H1 (cell line): Measurements from ENCODE around the gene ADGRL4. TPM values are rescaled to one million over a fixed set of nuclear protein-coding genes. Genes with fewer than 3 reads are reported as not detected.

ENCODE experiments used
- CTCF ChIA-PET: fragments of 300-600 bp; sonication (Branson Sonifier 250); formaldehyde crosslinking; loops from one replicate; lab custom pipeline; 2021; ENCODE audit not compliant: partially characterized antibody; lab: Charles Lee
- POLR2A ChIA-PET: fragments of 300-600 bp; sonication (Branson Sonifier 250); formaldehyde crosslinking; loops from one replicate; lab custom pipeline; 2021; ENCODE audit warnings: inconsistent platforms; ENCODE audit not compliant: partially characterized antibody; lab: Charles Lee
- DNase-seq, 2 experiments: peaks; one replicate each; pipeline versions ENCODE4 v3.0.0 to v3.0.0-alpha.2; 2010 to 2022; ENCODE audit warnings: low spot score in 2 of 2, low read depth in 1 of 2, mixed read lengths in 1 of 2
- FAIRE-seq: peaks from 2 replicates; lab custom pipeline; 2011; peaks lifted over from hg19 to GRCh38; lab: Jason Lieb, UNC
- H2AFZ ChIP-seq: 2 replicates; pipeline ENCODE4 v1.8.1; 2012; ENCODE audit warnings: low read length, inconsistent platforms
- H2AK5ac ChIP-seq: 2 replicates; pipeline ENCODE4 v1.6.1; 2013; ENCODE audit warnings: low read depth, low read length
- H2BK120ac ChIP-seq: replicated peaks from 2 replicates; pipeline ENCODE3; 2013; ENCODE audit warnings: low read depth, low read length, inconsistent platforms
- H2BK12ac ChIP-seq: 2 replicates; pipeline ENCODE4 v1.6.1; 2013; ENCODE audit warnings: low read depth, low read length
- H2BK15ac ChIP-seq: 2 replicates; pipeline ENCODE4 v1.6.1; 2013; ENCODE audit warnings: low read length
- H2BK20ac ChIP-seq: 2 replicates; pipeline ENCODE4 v1.6.1; 2013; ENCODE audit warnings: low read length
- H2BK5ac ChIP-seq: 2 replicates; pipeline ENCODE4 v1.6.1; 2013; ENCODE audit warnings: low read depth, low read length
- H3K14ac ChIP-seq: 2 replicates; pipeline ENCODE4 v1.6.1; 2013; ENCODE audit warnings: inconsistent platforms; ENCODE audit not compliant: insufficient read length
- H3K18ac ChIP-seq: 2 replicates; pipeline ENCODE4 v1.6.1; 2013; ENCODE audit warnings: low read length; ENCODE audit errors: extremely low read depth
- H3K23ac ChIP-seq: 2 replicates; pipeline ENCODE4 v1.6.1; 2013; ENCODE audit warnings: inconsistent platforms; ENCODE audit not compliant: insufficient read length
- H3K23me2 ChIP-seq: 2 replicates; pipeline ENCODE4 v1.6.1; 2013; ENCODE audit warnings: low read depth, low read length
- H3K27ac ChIP-seq: 2 replicates; pipeline ENCODE4 v1.6.1; 2011; ENCODE audit warnings: low read depth, low read length, inconsistent platforms
- H3K27me3 ChIP-seq, 4 experiments: replicated peaks in 1 of 4; 1 replicate in 1 of 4; 2 replicates in 3 of 4; pipeline versions ENCODE4 v1.6.1 to v1.8.1; 2011 to 2013; ENCODE audit warnings: low read length in 3 of 4, mild to moderate bottlenecking in 3 of 4, inconsistent platforms in 2 of 4, mixed read lengths in 2 of 4, moderate library complexity in 1 of 4; ENCODE audit not compliant: control insufficient read depth in 3 of 4, insufficient read depth in 3 of 4; ENCODE audit errors: extremely low read depth in 1 of 4
- H3K36me3 ChIP-seq, 4 experiments: 2 replicates each; pipeline versions ENCODE4 v1.6.1 to v1.8.1; 2011 to 2013; ENCODE audit warnings: mild to moderate bottlenecking in 4 of 4, low read length in 3 of 4, moderate library complexity in 2 of 4, control low read depth in 1 of 4, inconsistent platforms in 1 of 4; ENCODE audit not compliant: insufficient read depth in 4 of 4, control insufficient read depth in 2 of 4
- H3K4ac ChIP-seq: replicated peaks from 2 replicates; pipeline ENCODE3; 2013; ENCODE audit warnings: low read length, low read depth, mixed read lengths, inconsistent platforms; ENCODE audit not compliant: insufficient read length
- H3K4me1 ChIP-seq, 4 experiments: replicated peaks in 1 of 4; 1 replicate in 1 of 4; 2 replicates in 3 of 4; pipeline versions ENCODE4 v1.6.1 to v1.8.1; 2011 to 2013; ENCODE audit warnings: low read length in 3 of 4, inconsistent platforms in 2 of 4, mixed read lengths in 1 of 4; ENCODE audit not compliant: insufficient read depth in 4 of 4, control insufficient read depth in 3 of 4
- H3K4me2 ChIP-seq, 2 experiments: 2 replicates each; pipeline versions ENCODE4 v1.6.1 to v1.8.1; 2011 to 2013; ENCODE audit warnings: low read depth in 2 of 2, low read length in 2 of 2, control low read depth in 1 of 2, inconsistent platforms in 1 of 2, mild to moderate bottlenecking in 1 of 2; ENCODE audit not compliant: insufficient read depth in 1 of 2
- H3K4me3 ChIP-seq, 4 experiments: fragments of 200-600, 300-600 bp in 1 of 4; sonication (generic), shearing (Covaris generic), sonication (Bioruptor Twin) in 1 of 4; 2 replicates each; pipeline versions ENCODE4 v1.5.1 to v1.8.1; 2011 to 2016; ENCODE audit warnings: low read length in 4 of 4, low read depth in 3 of 4, control low read depth in 2 of 4, inconsistent platforms in 2 of 4, mild to moderate bottlenecking in 2 of 4, mixed read lengths in 1 of 4, moderate library complexity in 1 of 4; ENCODE audit not compliant: insufficient read depth in 2 of 4; ENCODE audit errors: extremely low read depth in 1 of 4
- H3K56ac ChIP-seq: replicated peaks from 2 replicates; pipeline ENCODE3; 2013; ENCODE audit warnings: low read depth, mild to moderate bottlenecking, mixed read lengths, low read length, inconsistent platforms; ENCODE audit not compliant: insufficient read length
- H3K79me1 ChIP-seq: 2 replicates; pipeline ENCODE4 v1.6.1; 2013; ENCODE audit warnings: low read depth, low read length, control low read depth
- H3K79me2 ChIP-seq, 2 experiments: 2 replicates each; pipeline versions ENCODE4 v1.6.1 to v1.8.1; 2012 to 2013; ENCODE audit warnings: low read length in 2 of 2, mild to moderate bottlenecking in 2 of 2, inconsistent platforms in 1 of 2; ENCODE audit not compliant: insufficient read depth in 2 of 2, control insufficient read depth in 1 of 2
- H3K9ac ChIP-seq, 4 experiments: replicated peaks in 1 of 4; 1 replicate in 1 of 4; 2 replicates in 3 of 4; pipeline versions ENCODE4 v1.6.1 to v1.8.1; 2011 to 2013; ENCODE audit warnings: low read depth in 3 of 4, low read length in 3 of 4, control low read depth in 2 of 4, mild to moderate bottlenecking in 2 of 4, moderate library complexity in 2 of 4, inconsistent platforms in 1 of 4; ENCODE audit errors: extremely low read depth in 1 of 4
- H3K9me3 ChIP-seq, 2 experiments: 2 replicates each; pipeline versions ENCODE4 v1.6.1 to v1.8.1; 2012 to 2013; ENCODE audit warnings: mild to moderate bottlenecking in 2 of 2, moderate library complexity in 2 of 2, control low read depth in 1 of 2, inconsistent platforms in 1 of 2, low read depth in 1 of 2, low read length in 1 of 2, mixed read lengths in 1 of 2; ENCODE audit not compliant: insufficient read depth in 2 of 2
- H4K20me1 ChIP-seq, 2 experiments: replicated peaks in 1 of 2; 2 replicates each; pipeline versions ENCODE3 to v1.8.1; 2011 to 2013; ENCODE audit warnings: inconsistent platforms in 2 of 2, low read length in 2 of 2, mild to moderate bottlenecking in 1 of 2; ENCODE audit not compliant: insufficient read depth in 2 of 2, control insufficient read depth in 1 of 2
- H4K5ac ChIP-seq: 2 replicates; pipeline ENCODE4 v1.6.1; 2013; ENCODE audit warnings: low read length, low read depth, mixed read lengths, inconsistent platforms; ENCODE audit not compliant: insufficient read length
- H4K8ac ChIP-seq: 2 replicates; pipeline ENCODE4 v1.8.0; 2013; ENCODE audit warnings: mild to moderate bottlenecking, moderate library complexity, low read length, inconsistent platforms; ENCODE audit not compliant: insufficient read depth; ENCODE audit errors: extremely low read depth
- H4K91ac ChIP-seq: replicated peaks from 2 replicates; pipeline ENCODE3; 2013; ENCODE audit warnings: low read length, mixed read lengths, inconsistent platforms; ENCODE audit not compliant: insufficient read length
- ASH2L ChIP-seq: fragments of 200-600, 300-600 bp; sonication (generic); IDR thresholded peaks from one replicate; pipeline ENCODE4 v1.7.1; 2017; ENCODE audit warnings: low read length
- CBX8 ChIP-seq: fragments of 300-800, 300-1000 bp; sonication (generic); IDR thresholded peaks from 2 replicates; pipeline ENCODE4 v1.7.1; 2016; ENCODE audit warnings: low read depth, low read length, borderline replicate concordance
- CHD1 ChIP-seq: IDR thresholded peaks from 2 replicates; pipeline ENCODE4 v1.6.1; 2012; ENCODE audit warnings: low read depth, low read length, improper control_type of control experiment
- CTCF ChIP-seq, 3 experiments: IDR thresholded peaks; 1 replicate in 2 of 3; 2 replicates in 1 of 3; pipeline versions ENCODE4 v1.5.1 to v1.6.1; 2011; ENCODE audit warnings: low read length in 3 of 3, mild to moderate bottlenecking in 3 of 3, inconsistent platforms in 2 of 3, low read depth in 1 of 3, moderate library complexity in 1 of 3; ENCODE audit not compliant: insufficient read depth in 1 of 3; ENCODE audit errors: control extremely low read depth in 1 of 3
- EZH2 ChIP-seq: fragments of 200-600 bp; sonication (generic); IDR thresholded peaks from 2 replicates; pipeline ENCODE4 v1.7.1; 2012; ENCODE audit warnings: low read depth, mild to moderate bottlenecking, moderate library complexity, low read length, inconsistent platforms; ENCODE audit not compliant: severe bottlenecking
- HDAC2 ChIP-seq, 2 experiments: fragments of 300-600 bp in 1 of 2; sonication (generic) in 1 of 2; IDR thresholded peaks; 2 replicates each; pipeline ENCODE4 v1.6.1; 2011 to 2012; ENCODE audit warnings: low read depth in 2 of 2, low read length in 2 of 2, mild to moderate bottlenecking in 2 of 2, moderate library complexity in 2 of 2, borderline replicate concordance in 1 of 2, inconsistent platforms in 1 of 2
- MAFK ChIP-seq: IDR thresholded peaks from 2 replicates; pipeline ENCODE4 v1.6.1; 2012; ENCODE audit warnings: low read depth, mild to moderate bottlenecking, improper control_type of control experiment, low read length
- POLR2A ChIP-seq, 2 experiments: IDR thresholded peaks; 1 replicate in 1 of 2; 2 replicates in 1 of 2; pipeline ENCODE4 v1.6.1; 2011; ENCODE audit warnings: low read depth in 2 of 2, low read length in 2 of 2, mild to moderate bottlenecking in 2 of 2; ENCODE audit errors: control extremely low read depth in 1 of 2
- POU5F1 ChIP-seq: IDR thresholded peaks from 2 replicates; pipeline ENCODE4 v1.6.1; 2011; ENCODE audit warnings: low read depth, mild to moderate bottlenecking, low read length, moderate library complexity
- RAD21 ChIP-seq, 2 experiments: IDR thresholded peaks in 1 of 2; conservative IDR thresholded peaks in 1 of 2; 2 replicates each; pipeline ENCODE4 v1.6.1; 2011; ENCODE audit warnings: low read depth in 2 of 2, low read length in 2 of 2, improper control_type of control experiment in 1 of 2, inconsistent platforms in 1 of 2, mild to moderate bottlenecking in 1 of 2, moderate library complexity in 1 of 2
- TAF7 ChIP-seq: optimal IDR thresholded peaks from 2 replicates; pipeline ENCODE3; 2011; ENCODE audit warnings: low read depth, mild to moderate bottlenecking, inconsistent platforms, low read length, moderate library complexity, borderline replicate concordance
- WGBS, 2 experiments: shearing (Covaris generic) in 1 of 2; methylation state at CpG; one replicate each; pipeline versions ENCODE4 v1.1.6 to v1.1.7; 2013 to 2015; ENCODE audit warnings: low lambda C conversion rate in 2 of 2, mixed read lengths in 2 of 2, inconsistent platforms in 1 of 2, low coverage in 1 of 2, missing lambda C conversion rate in 1 of 2; ENCODE audit not compliant: insufficient replicate concordance in 2 of 2, insufficient coverage in 1 of 2, insufficient read length in 1 of 2; ENCODE audit errors: extremely low coverage in 1 of 2, missing lambda C conversion rate in 1 of 2; 5-methylcytosine and 5-hydroxymethylcytosine counted together
- polyA plus RNA-seq, 7 experiments: library from polyadenylated mRNA; depleted of rRNA in 3 of 7; stranded (reverse) in 5 of 7; unstranded in 2 of 7; fragments of >200 nt in 5 of 7; fragments of 200-250 nt in 2 of 7; gene quantifications; 1 replicate in 5 of 7; 2 replicates in 1 of 7; 4 replicates in 1 of 7; pipeline versions ENCODE4 v1.2.1 to v1.2.3, GENCODE V29; 2011 to 2013; ENCODE audit warnings: missing spikeins in 2 of 7, mixed read lengths in 2 of 7
- total RNA-seq: library from RNA; stranded (reverse); fragmentation: NEBNext Ultra II Directional; extraction: Animal tissue kit (Norgen Biotek cat#: 25700); gene quantifications from 2 replicates; pipeline ENCODE4 v1.2.1, GENCODE V29; 2021

Gene ADGRL4
- total and polyA plus RNA-seq, 2 of the 8 experiments (the other 6 are each of a cell fraction or from before 2014, with no cell fraction given), result 0.60 to 0.97 TPM

DNA sequence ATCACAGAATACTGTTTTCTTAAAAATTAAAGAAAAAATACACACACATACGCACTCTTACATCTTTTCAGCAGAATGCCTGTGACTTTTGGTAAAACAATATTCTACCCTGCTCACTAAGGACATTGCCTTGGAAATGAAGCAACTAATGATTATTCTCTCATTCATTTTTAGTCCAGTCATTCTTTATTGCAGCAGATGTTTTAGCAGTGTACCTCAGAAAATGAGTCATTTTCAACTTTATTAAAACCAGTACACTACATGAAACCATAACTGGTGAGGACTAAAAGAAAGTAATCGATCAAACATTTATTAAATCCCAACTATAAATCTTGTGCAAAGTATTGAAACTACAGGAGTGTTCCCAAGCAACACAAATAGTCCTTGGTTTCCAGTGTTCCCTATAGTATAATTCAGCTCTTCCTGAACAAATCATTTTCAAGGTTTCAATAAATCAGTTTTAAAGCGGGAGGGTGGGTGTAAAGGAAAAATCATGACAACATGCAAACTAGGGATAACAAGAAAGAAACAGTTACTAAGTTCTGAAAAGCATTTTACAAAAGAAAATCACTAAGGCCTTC, 114.2 kb downstream of the ADGRL4 start:
- no peak overlapping the region for H3K4me2 ChIP-seq
- WGBS, 2 experiments, result 94% methylated on average over 3 of the region's 3 CpGs; no CpG with 5 or more reads in 1 of the 2 experiments
- no peaks in the 10 kb centered on the region for H3K9me3 ChIP-seq
- H3K79me2 ChIP-seq, result no peaks in the 10 kb centered on the region
- H3K18ac ChIP-seq, result no peak overlapping the region
- no peak overlapping the region for H3K4ac ChIP-seq
- H2BK5ac ChIP-seq, result no peak overlapping the region
- H4K5ac ChIP-seq, result no peak overlapping the region
- FAIRE-seq (no peak), DNase-seq (no peak)
- no peak overlapping the region for H3K4me3 ChIP-seq
- no peak overlapping the region for H3K56ac ChIP-seq
- H3K36me3 ChIP-seq, result no peaks in the 10 kb centered on the region
- peaks cover 0 to 1% (median 0%) of the 10 kb centered on the region in 4 experiments; a peak in 1 of 7 replicates for H3K27me3 ChIP-seq
- H4K91ac ChIP-seq, result no peak overlapping the region
- no peaks in the 10 kb centered on the region for H3K23me2 ChIP-seq
- no peak overlapping the region for H2AFZ ChIP-seq
- no peak overlapping the region for H2BK120ac ChIP-seq
- ChIA-PET POLR2A (no interaction called here), CTCF (no interaction called here)
- H2BK15ac ChIP-seq, result no peak overlapping the region
- no peak overlapping the region for H4K8ac ChIP-seq
- no peak overlapping the region for H3K9ac ChIP-seq
- H2AK5ac ChIP-seq, result no peak overlapping the region
- no peak overlapping the region for H3K14ac ChIP-seq
- H3K79me1 ChIP-seq, result no peaks in the 10 kb centered on the region
- H3K27ac ChIP-seq, result no peak overlapping the region
- H2BK12ac ChIP-seq, result no peak overlapping the region
- H3K4me1 ChIP-seq, result no peaks in the 10 kb centered on the region
- H2BK20ac ChIP-seq, result no peak overlapping the region
- no peaks in the 10 kb centered on the region for H4K20me1 ChIP-seq
- H3K23ac ChIP-seq, result no peak overlapping the region
- no peak for TF ChIP-seq POLR2A (IDR thresholded peaks at IDR 0.05; ENCODE audit: control extremely low read depth in 1 of 2, low read depth in 2 of 2, low read length in 2 of 2)
- TF ChIP-seq RAD21 (IDR thresholded peaks at IDR 0.05 in 1 of 2, conservative IDR thresholded peaks at IDR 0.05 in 1 of 2; ENCODE audit: low read depth in 2 of 2, low read length in 2 of 2), result no peak
- TF ChIP-seq CBX8, result no peak
- no peak for TF ChIP-seq CHD1
- TF ChIP-seq POU5F1, result no peak
- no peak for TF ChIP-seq TAF7
- TF ChIP-seq CTCF (IDR thresholded peaks at IDR 0.05; ENCODE audit: control extremely low read depth in 1 of 3, insufficient read depth in 1 of 3, low read depth in 1 of 3, low read length in 3 of 3), result no peak
- TF ChIP-seq MAFK, result no peak
- TF ChIP-seq EZH2, result no peak
- no peak for TF ChIP-seq ASH2L
- TF ChIP-seq HDAC2 (IDR thresholded peaks at IDR 0.05; ENCODE audit: borderline replicate concordance in 1 of 2, low read depth in 2 of 2, low read length in 2 of 2), result no peak
